SU-DHL-6 (cell line): Measurements from ENCODE around the gene LRRTM4.

Experiments
- EZH2phosphoT487 ChIP-seq: fragments of 200-600 bp; sonication (generic), shearing (Covaris generic); conservative IDR thresholded peaks from 2 replicates; pipeline ENCODE4 v1.6.1; 2018; ENCODE audit warnings: mild to moderate bottlenecking, antibody characterized with exemption, low read length, moderate library complexity, mixed read lengths
- TF ChIP-seq, protein P1 (sequence below): fragments of 200-600 bp; sonication (generic); IDR thresholded peaks from one replicate; pipeline ENCODE4 v1.5.1; 2017; ENCODE audit warnings: antibody characterized with exemption, mild to moderate bottlenecking, low read length, moderate library complexity; ENCODE audit not compliant: insufficient read depth, poor library complexity, severe bottlenecking

GRCh38 chr2:76711490-76711889 is 810.7 kb downstream of the LRRTM4 start:
- TF ChIP-seq, protein P1, sequence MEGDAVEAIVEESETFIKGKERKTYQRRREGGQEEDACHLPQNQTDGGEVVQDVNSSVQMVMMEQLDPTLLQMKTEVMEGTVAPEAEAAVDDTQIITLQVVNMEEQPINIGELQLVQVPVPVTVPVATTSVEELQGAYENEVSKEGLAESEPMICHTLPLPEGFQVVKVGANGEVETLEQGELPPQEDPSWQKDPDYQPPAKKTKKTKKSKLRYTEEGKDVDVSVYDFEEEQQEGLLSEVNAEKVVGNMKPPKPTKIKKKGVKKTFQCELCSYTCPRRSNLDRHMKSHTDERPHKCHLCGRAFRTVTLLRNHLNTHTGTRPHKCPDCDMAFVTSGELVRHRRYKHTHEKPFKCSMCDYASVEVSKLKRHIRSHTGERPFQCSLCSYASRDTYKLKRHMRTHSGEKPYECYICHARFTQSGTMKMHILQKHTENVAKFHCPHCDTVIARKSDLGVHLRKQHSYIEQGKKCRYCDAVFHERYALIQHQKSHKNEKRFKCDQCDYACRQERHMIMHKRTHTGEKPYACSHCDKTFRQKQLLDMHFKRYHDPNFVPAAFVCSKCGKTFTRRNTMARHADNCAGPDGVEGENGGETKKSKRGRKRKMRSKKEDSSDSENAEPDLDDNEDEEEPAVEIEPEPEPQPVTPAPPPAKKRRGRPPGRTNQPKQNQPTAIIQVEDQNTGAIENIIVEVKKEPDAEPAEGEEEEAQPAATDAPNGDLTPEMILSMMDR, result no peak
- TF ChIP-seq EZH2phosphoT487, result no peak
